Erythroblast (primary cell): ENCODE results near the gene SLC4A5.
A peak's percentile ranks its signal among the peaks of the same experiment; 100 is the strongest.

Source experiments
- DNase-seq, 2 experiments: peaks; one replicate each; lab custom pipeline; 2025; lab: John Stamatoyannopoulos, UW
- GATA1 ChIP-seq: IDR thresholded peaks from 2 replicates; pipeline ENCODE4 v1.6.1; 2011; ENCODE audit warnings: low read depth, mild to moderate bottlenecking, control low read depth, low read length, moderate library complexity
- POLR2A ChIP-seq: IDR thresholded peaks from 2 replicates; pipeline ENCODE4 v1.6.1; 2011; ENCODE audit warnings: mild to moderate bottlenecking, low read length

The SLC4A5 gene

DNA sequence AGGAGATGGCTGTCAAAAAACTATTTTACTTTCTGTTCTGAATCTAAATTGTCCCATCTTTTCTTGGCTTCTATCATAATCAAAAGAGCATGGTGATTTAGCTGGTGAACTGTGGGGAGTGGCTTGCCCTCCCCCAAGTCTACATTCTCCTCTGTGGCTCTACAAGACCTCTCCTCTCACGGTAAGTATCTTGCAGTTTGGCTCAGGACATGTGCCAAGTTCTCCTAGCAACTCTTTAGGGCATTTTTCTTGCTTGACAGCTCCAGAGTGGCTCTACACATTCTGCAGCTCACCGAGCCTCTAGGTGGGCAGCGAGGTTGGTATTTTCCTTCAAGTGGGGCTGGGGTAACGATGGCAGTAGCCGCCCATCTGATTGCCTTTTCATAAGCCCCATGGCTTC is 29.1 kb downstream of the SLC4A5 start:
- no peak for DNase-seq

DNA sequence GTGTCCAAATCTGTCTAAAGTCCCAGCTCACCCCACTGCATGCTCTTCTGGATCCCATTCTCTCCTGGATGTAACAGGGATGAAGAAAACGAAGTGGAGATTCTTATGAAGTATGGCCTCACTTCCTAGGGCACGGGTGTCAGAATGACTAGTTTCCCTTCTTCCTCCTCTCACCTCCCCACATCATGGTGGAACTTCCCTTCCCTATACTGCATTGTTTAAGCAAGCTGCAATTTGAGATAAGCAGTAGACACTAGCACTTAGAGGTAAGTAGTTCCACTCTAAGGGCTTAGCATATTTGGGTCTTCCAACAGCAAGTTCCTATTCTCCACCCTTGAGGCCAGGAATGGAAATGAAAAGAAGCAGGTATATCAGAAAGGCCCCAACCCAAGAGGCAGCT is 29.7 kb downstream of the SLC4A5 start:
- TF ChIP-seq POLR2A (no peak), GATA1 (no peak)
- DNase-seq = no peak

More for the DNA sequence above, 29.1 kb downstream of the SLC4A5 start:
- TF ChIP-seq GATA1 (no peak), POLR2A (no peak)

- TF ChIP-seq POLR2A (no peak), GATA1 (no peak)
- no peak for DNase-seq
Measured at GRCh38 chr2:74312913-74313312, 30.3 kb downstream of the SLC4A5 start.

- TF ChIP-seq GATA1 (no peak), POLR2A (no peak)
- DNase-seq = no peak
Measured at GRCh38 chr2:74307720-74308119, 35.5 kb downstream of the SLC4A5 start.

DNA sequence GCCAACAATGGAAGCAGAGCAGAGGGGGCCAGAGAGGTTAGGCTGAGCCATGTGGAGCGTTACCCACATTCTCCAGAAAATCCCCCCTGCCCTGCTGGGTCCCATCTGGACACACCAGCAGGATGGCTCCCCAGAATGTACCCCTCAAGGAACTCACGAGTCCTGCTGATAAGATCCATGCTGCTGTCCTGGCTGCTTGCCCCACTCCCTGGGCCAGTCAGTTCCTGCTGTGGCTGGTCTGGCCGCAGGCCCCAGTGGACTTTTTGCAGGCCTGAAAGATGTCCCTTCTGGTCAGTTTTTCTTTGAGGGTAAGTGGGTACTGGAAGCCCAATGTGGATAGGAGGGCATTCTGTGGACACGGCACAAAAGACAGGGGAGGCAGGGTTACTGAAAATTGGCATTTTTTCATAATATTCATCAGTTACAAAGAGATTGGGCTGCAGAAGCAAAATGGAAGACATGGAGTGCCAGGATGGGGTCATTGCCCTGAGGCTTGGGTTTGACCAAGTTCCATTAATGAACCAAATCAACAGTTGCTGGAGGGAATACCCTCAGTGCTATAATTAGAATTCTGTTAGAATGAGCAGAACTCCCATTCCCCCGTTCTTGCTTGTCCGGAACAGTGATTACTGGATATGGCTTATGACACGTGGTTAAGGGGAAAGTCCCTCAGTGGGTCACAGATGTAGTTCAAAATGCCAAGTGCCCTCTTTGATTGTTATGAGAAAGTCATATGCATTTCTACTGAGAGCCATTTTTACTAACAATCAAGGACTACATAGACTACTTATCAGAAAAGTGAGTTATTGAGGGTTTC is 38.7 kb downstream of the SLC4A5 start:
- TF ChIP-seq POLR2A (no peak), GATA1 (no peak)
- DNase-seq = peak in 1 of 2 experiments; percentile 6

GRCh38 chr2:74302865-74303264 is 40.4 kb downstream of the SLC4A5 start:
- DNase-seq = no peak
- TF ChIP-seq POLR2A (no peak), GATA1 (no peak)

DNA sequence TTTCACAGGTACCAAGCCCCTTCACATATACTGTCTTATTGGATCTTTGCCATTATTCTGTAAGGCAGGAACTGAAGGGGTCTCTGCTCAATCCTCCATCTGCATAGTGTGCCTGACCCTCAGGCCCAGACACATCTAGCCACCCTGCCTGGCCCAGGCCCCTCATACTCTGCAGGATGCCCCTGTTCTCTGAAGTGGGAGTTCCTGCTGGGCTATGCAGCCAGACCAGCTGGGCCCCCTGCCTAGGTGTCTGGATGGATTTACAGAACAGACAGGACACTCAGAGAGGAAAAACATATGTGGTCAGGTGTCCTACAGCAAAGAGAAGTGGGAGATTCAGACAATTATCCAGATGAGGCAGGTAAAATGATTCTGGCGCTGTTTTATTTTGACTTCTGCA is 42.0 kb downstream of the SLC4A5 start:
- no peak for TF ChIP-seq POLR2A
- no peak for TF ChIP-seq GATA1

GRCh38 chr2:74300506-74300905 is 42.7 kb downstream of the SLC4A5 start:
- no peak for TF ChIP-seq POLR2A
- no peak for TF ChIP-seq GATA1
- no peak for DNase-seq

More for the DNA sequence above, 42.0 kb downstream of the SLC4A5 start:
- DNase-seq = no peak

- no peak for TF ChIP-seq GATA1
- no peak for TF ChIP-seq POLR2A
- no peak for DNase-seq
Measured at GRCh38 chr2:74297950-74298349, 45.3 kb downstream of the SLC4A5 start.

GRCh38 chr2:74297391-74297790 is 45.8 kb downstream of the SLC4A5 start:
- TF ChIP-seq POLR2A (no peak), GATA1 (no peak)
- no peak for DNase-seq

GRCh38 chr2:74293191-74293991 is 49.8 kb downstream of the SLC4A5 start:
- DNase-seq = no peak
- no peak for TF ChIP-seq POLR2A
- TF ChIP-seq GATA1 = no peak

- no peak for DNase-seq
- TF ChIP-seq GATA1 (no peak), POLR2A (no peak)
Measured at GRCh38 chr2:74292751-74293150, 50.5 kb downstream of the SLC4A5 start.

- TF ChIP-seq GATA1 = no peak
- TF ChIP-seq POLR2A = no peak
Measured at GRCh38 chr2:74291886-74292621, 51.2 kb downstream of the SLC4A5 start.

More at GRCh38 chr2:74291886-74292621, 51.2 kb downstream of the SLC4A5 start:
- DNase-seq = no peak
